Nephron (organoid): Measurements from ENCODE around the gene GTF2H1.

Experiments
- H3K27ac Mint-ChIP-seq, 3 experiments: 2 replicates each; pipeline ENCODE4 v1.8.0; 2020; ENCODE audit warnings: mixed read lengths in 3 of 3, mild to moderate bottlenecking in 2 of 3, moderate library complexity in 1 of 3
- H3K27me3 Mint-ChIP-seq: 2 replicates; pipeline ENCODE4 v1.8.0; 2021; ENCODE audit warnings: low read depth, mild to moderate bottlenecking, moderate library complexity, mixed read lengths
- H3K36me3 Mint-ChIP-seq: 2 replicates; pipeline ENCODE4 v1.8.0; 2020; ENCODE audit warnings: low read depth, mixed read lengths
- H3K4me1 Mint-ChIP-seq: 2 replicates; pipeline ENCODE4 v1.8.0; 2020; ENCODE audit warnings: mixed read lengths
- H3K4me3 Mint-ChIP-seq, 3 experiments: 2 replicates each; pipeline ENCODE4 v1.8.0; 2020; ENCODE audit warnings: mild to moderate bottlenecking in 3 of 3, mixed read lengths in 3 of 3, moderate library complexity in 2 of 3
- H3K9me3 Mint-ChIP-seq: 2 replicates; pipeline ENCODE4 v1.8.0; 2020; ENCODE audit warnings: mixed read lengths
- TF ChIP-seq, protein P1 (sequence below), 3 experiments: fragments of 200-600 bp; sonication (generic); IDR thresholded peaks; one replicate each; pipeline ENCODE4 v1.5.0; 2021; ENCODE audit warnings: antibody characterized with exemption in 3 of 3; ENCODE audit not compliant: unreplicated experiment in 3 of 3

The GTF2H1 gene

DNA sequence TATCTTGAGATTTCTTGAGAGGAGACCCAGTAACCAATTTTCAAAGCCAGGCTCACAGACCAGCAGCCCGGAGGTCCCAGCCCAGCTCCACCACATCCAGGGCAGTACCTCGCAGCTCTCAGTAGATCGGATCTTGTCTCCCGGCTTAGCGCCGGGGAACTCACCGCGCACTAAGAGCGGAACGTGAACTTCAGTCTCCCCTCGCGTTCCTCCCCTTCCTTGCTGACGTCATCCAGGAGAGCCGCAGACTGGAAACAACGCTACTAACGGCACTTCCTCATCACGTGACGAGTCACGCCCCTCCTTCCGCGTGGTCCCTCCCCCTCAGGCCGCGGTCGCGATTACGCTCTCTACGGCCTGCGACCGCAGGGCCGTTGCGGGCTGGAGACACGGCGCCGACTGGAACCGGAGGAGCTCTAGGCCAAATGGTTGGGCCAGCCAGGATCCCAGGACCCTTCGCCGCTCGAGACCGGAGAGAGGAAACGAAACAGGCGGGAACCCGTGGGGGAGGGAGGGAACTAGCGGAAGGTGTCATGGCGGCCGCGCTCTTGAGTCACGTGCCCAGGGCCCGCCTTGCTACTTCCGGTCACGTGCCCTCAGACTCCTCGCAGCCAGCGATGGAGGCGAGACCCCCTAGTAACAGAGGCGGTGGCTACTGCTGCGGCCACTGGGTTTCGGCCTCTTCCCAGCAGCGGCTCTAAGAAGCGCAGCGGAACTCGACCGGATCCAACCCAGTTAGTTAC, at the start of gene GTF2H1, which contains the start of gene HPS5:
GTF2H1 (plus strand) TSS at position 599 of the 743 bp plus-strand sequence. CDS start 10,508 bp downstream, outside the sequence.
HPS5 (minus strand) TSS at position 172 of the 743 bp plus-strand sequence. CDS start 4,282 bp downstream, outside the sequence.
- H3K27me3 Mint-ChIP-seq, result no peaks in the 10 kb centered on the region
- peaks cover 63% of the 10 kb centered on the region for H3K4me1 Mint-ChIP-seq
- TF ChIP-seq, protein P1, sequence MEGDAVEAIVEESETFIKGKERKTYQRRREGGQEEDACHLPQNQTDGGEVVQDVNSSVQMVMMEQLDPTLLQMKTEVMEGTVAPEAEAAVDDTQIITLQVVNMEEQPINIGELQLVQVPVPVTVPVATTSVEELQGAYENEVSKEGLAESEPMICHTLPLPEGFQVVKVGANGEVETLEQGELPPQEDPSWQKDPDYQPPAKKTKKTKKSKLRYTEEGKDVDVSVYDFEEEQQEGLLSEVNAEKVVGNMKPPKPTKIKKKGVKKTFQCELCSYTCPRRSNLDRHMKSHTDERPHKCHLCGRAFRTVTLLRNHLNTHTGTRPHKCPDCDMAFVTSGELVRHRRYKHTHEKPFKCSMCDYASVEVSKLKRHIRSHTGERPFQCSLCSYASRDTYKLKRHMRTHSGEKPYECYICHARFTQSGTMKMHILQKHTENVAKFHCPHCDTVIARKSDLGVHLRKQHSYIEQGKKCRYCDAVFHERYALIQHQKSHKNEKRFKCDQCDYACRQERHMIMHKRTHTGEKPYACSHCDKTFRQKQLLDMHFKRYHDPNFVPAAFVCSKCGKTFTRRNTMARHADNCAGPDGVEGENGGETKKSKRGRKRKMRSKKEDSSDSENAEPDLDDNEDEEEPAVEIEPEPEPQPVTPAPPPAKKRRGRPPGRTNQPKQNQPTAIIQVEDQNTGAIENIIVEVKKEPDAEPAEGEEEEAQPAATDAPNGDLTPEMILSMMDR (IDR thresholded peaks at IDR 0.05; ENCODE audit: unreplicated experiment in 3 of 3), result no peak
- H3K27ac Mint-ChIP-seq, result peak within 1 kb of the TSS; percentile 100
- H3K36me3 Mint-ChIP-seq, result peaks cover 20% of the 10 kb centered on the region
- H3K4me3 Mint-ChIP-seq, result peak within 1 kb of the TSS; percentile 97 to 99 (median 98)
- no peaks in the 10 kb centered on the region for H3K9me3 Mint-ChIP-seq

DNA sequence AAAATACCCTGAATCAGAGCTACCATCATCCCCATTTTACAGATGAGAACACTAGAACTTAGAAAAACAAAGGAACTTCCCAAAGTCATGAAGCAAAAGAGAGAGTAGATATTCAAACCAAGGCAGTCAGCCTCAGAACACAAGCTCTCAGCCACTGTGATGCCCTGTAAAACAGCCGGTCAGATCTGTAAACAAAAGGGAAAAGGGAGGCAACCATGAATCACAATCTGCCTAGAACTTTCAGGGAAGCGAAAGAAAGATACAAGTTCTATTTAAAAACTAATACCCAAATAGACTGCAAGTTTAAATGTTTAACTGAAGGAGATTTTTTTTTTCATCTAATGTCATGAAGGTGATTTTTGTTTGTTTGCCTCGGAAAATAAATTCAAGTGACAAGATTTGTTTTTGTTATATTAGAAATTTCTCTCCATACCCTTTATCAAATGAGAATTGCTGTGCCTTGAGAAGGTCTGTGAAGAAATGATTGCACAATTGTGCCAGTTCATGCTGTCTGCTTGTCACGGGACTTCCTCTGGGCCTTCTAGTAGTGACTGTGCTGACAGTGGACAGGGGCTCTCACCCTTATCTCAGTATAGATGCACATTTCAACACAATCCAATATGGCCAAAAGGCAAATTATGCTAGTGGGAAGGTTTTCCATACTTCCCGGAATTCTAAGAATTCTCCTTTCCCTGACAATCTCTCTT, 44.6 kb upstream of the GTF2H1 start:
- no peaks in the 10 kb centered on the region for H3K27me3 Mint-ChIP-seq
- TF ChIP-seq, protein P1 (IDR thresholded peaks at IDR 0.05; ENCODE audit: unreplicated experiment in 3 of 3), result no peak
- H3K4me1 Mint-ChIP-seq, result no peaks in the 10 kb centered on the region
- no peaks in the 10 kb centered on the region for H3K9me3 Mint-ChIP-seq
- peaks cover 50% of the 10 kb centered on the region for H3K36me3 Mint-ChIP-seq
- no peak overlapping the region for H3K4me3 Mint-ChIP-seq
- H3K27ac Mint-ChIP-seq, result no peak overlapping the region

DNA sequence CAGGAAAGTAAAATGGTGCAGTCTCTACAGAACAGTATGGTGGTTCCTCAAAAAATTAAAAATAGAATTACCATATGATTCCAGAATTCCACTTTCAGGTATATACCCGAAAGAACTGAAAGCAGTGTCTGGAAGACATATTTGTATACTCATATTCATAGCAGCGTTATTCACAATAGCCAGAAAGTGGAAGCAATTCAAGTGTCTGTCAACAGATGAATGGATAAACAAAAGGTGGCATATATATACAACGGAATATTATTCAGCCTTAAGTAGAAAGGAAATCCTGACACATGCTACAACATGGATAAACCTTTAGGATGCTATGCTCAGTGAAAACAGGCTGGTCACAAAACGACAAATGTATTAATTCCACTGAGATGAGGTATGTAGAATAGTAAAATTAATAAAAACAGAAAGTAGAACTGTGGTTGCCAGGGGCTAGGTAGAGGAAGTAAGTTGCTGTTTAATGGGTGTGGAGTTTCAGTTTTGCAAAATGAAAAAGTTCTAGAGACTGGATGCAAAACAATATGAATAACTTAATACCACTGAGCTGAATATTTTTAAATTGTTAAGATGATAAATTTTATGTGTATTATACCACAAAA, 41.8 kb upstream of the GTF2H1 start:
- Mint-ChIP-seq H3K9me3 (no peaks in the 10 kb centered on the region), H3K27me3 (no peaks in the 10 kb centered on the region), H3K36me3 (peaks cover 55% of the 10 kb centered on the region), H3K4me1 (no peaks in the 10 kb centered on the region), H3K4me3 (no peak overlapping the region), H3K27ac (no peak overlapping the region)
- TF ChIP-seq, protein P1 (IDR thresholded peaks at IDR 0.05; ENCODE audit: unreplicated experiment in 3 of 3), result no peak

DNA sequence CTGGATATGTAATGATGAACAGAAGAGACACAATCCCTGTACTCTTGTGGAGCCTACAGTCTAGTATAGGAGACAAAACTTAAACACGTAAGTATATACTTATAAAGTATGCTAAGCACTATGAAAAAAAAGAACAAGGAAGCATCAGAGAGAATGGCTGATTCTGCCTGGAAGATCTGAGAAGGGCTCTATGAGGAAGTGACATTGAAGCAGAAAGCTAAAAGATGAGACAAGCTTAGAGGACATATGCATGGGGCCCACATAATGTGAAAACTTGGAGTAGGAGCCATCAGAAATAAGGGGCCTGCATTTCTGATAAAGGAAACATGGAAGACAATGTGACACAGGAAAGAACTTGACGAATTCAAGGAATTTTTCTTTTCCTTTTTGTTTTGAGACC, 39.7 kb upstream of the GTF2H1 start:
- H3K27me3 Mint-ChIP-seq, result no peaks in the 10 kb centered on the region
- H3K4me3 Mint-ChIP-seq, result no peak overlapping the region
- H3K4me1 Mint-ChIP-seq, result no peaks in the 10 kb centered on the region
- TF ChIP-seq, protein P1 (IDR thresholded peaks at IDR 0.05; ENCODE audit: unreplicated experiment in 3 of 3), result no peak
- H3K27ac Mint-ChIP-seq, result no peak overlapping the region
- peaks cover 64% of the 10 kb centered on the region for H3K36me3 Mint-ChIP-seq
- H3K9me3 Mint-ChIP-seq, result no peaks in the 10 kb centered on the region

DNA sequence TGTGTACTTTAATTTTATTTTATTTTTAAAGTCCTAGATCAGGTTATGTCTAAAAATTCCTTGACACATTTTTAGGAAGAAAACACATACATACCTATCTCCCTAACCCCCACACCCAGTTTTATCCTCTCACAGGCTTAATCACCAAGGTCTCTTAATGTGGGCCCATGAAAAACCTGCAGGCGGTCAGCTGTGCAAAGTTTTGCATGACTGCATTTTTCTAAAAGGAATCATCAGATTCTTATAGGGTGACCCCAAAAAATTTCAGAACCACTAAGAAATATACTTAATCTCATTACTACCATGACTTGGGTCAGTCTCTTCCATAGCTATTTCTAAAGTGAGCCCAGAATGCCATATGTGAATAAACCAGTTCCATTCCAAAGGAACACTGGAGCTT, 36.5 kb upstream of the GTF2H1 start:
- H3K9me3 Mint-ChIP-seq, result no peaks in the 10 kb centered on the region
- H3K4me3 Mint-ChIP-seq, result no peak overlapping the region
- no peaks in the 10 kb centered on the region for H3K4me1 Mint-ChIP-seq
- H3K27me3 Mint-ChIP-seq, result no peaks in the 10 kb centered on the region
- peaks cover 63% of the 10 kb centered on the region for H3K36me3 Mint-ChIP-seq
- no peak overlapping the region for H3K27ac Mint-ChIP-seq
- TF ChIP-seq, protein P1 (IDR thresholded peaks at IDR 0.05; ENCODE audit: unreplicated experiment in 3 of 3), result no peak
